ENCODE data around the gene DCLK3.

Gene DCLK3

DNA sequence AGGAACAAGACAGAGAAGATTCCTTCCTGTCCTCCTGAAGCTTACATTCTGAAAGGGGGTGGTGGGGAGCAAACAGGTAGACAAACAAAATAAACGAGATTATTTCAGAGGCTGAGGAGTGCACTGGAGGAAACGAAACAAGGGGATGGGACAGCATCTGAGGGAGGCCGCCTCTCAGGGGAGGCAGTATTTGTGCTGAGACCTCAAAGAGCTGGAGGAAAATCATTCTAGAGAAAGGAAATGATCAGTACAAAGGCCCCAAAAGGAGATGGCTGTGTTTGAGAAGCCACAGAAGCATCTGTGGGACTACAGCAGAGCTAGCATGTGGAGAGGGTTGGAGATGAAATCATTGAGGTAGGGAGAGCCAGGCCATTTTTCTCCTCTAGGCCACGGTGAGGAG lies 55.1 kb downstream of the DCLK3 start:
- no peak for DNase-seq (ENCODE audit: low read depth)

DNA sequence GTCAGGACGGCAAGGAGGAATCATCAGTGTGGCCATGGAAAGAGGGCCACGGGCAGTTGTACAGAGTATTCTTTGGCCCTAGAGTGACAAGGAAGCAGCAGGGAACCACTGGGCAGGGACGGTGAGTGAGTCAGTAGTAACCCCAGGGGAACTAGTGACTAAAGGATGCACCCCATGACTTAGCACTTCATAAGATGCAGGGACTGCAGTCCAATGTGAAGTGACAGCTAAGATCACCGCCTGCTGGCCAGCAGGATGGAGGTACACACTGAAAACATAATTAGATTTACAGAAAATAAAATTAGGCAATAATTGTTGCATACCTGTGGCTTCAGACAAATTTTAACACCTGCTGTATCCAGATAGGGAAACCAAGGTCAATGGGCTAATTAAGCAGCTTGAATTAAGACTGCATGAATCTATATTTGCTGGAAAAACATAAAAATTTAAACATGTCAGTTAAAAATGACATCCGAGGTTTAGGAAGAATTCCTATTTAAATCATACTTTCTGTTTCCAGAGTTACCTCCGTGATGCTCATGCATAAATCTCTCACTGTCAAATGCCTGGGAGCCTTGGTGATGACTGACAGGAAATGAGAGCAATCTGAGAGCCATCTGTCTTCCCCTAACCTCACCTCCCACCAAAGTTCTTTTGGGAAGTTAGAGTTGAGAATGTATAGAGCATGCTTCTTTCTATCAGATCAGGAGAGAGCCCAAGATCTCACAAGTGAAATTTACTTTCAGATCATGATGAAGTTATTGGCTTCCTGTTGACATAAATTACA lies 56.5 kb downstream of the DCLK3 start:
- no peak for DNase-seq (ENCODE audit: low read depth)

DNA sequence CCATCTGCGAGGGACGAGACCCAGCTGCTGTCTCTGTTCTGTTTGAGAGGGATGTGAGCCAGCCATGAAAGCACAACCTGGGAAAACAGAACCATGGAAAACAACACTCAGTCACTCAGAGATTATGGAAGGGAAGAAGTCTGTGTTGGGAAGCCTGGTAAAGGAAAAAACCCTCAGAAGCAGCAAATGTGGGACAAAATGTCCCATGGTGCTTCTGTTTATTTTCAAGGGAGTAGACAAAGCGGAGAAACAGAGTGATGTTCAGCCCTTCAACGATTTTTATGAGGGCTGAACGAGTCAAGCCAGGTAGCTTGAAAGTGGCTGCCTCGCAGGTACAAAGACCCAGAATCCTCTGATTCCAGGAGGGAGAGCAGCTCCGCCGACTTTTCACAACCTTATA lies 59.3 kb downstream of the DCLK3 start:
- DNase-seq (ENCODE audit: low read depth) = no peak

DNA sequence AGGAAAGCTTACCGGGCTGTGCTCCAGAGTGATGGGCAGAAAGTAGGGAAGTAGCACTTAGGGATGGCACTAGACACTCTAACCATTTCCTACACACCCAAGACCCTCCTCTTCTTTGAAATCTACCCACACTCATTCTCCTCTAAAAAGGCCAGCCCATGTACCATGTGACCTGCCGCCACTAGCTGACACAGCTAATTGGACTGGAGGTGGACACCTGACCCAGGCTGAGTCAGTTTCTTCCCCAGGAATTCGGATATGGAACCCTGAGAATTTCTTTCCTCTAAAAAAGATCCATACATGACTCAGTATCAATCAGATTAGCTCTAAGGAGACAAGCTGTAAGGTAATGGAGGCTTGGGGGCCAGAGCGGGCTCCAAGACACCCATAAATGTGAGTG lies 60.1 kb downstream of the DCLK3 start:
- no peak for DNase-seq (ENCODE audit: low read depth)

DNA sequence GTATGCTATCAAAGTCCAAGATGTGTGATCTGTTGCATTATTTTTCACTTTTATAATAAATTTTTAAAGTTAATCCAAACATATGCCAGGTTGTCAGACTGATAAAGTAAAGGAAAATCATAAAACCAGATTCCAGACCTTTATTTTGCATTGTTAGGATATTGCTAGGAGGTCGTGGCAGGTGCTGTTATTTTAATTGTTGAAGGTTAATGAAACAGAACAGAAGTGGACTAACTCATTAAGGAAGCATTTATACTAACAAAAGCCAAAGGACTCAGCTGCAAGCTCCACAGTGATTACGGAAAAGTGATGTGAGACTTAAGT lies 63.1 kb downstream of the DCLK3 start:
- no peak for DNase-seq (ENCODE audit: low read depth)

DNA sequence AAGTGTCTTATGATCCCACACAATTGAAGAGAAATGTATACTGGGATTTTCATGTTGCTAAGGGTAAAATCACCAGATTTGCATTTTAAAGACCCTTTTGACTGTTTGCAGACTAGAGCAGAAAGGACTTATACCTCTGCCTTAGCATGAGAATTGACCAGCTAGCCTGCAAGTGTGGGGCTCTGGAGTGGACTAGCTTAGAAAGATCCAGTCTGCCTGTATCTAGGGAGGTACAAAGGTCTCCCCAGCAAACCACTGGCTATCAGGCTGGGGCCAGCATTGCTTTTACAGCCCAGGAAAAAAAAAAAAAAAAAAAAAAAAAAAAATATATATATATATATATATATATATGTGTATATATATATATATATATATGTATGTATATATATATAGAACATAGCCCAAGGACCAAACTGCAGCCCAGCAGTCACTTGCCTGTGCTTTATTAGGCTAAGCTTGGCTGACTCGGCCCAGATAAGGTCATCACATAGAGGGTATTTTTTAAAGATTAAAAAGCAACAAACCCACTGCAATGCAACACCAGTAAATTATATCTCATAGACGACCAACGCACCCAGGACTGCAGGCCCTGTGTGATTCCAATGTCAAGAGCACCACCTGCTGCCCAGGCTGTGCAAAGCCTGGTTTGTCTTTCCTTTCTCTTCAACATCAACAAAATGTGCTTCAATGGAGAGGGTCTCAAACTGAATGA lies 63.7 kb downstream of the DCLK3 start:
- DNase-seq (ENCODE audit: low read depth) = no peak

DNA sequence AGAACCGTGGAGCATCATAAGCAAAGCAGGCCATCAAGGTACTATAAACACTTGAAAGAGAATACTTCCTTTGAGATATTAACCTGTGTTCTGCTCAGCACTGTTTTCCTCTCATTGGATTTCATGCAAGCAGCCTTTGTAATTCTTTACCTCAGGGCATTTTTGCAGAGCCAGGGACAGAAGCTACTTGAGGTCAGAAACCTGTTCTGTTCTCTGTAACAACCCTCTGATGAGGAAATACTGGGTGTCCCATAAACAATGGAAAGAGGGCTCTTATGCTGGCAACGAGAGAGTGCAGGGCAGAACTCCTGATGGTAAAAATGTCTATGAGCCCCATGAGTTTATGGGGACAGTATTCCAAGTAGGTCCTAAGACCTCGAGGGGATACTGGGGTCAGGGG lies 66.0 kb downstream of the DCLK3 start:
- DNase-seq (ENCODE audit: low read depth) = no peak

DNA sequence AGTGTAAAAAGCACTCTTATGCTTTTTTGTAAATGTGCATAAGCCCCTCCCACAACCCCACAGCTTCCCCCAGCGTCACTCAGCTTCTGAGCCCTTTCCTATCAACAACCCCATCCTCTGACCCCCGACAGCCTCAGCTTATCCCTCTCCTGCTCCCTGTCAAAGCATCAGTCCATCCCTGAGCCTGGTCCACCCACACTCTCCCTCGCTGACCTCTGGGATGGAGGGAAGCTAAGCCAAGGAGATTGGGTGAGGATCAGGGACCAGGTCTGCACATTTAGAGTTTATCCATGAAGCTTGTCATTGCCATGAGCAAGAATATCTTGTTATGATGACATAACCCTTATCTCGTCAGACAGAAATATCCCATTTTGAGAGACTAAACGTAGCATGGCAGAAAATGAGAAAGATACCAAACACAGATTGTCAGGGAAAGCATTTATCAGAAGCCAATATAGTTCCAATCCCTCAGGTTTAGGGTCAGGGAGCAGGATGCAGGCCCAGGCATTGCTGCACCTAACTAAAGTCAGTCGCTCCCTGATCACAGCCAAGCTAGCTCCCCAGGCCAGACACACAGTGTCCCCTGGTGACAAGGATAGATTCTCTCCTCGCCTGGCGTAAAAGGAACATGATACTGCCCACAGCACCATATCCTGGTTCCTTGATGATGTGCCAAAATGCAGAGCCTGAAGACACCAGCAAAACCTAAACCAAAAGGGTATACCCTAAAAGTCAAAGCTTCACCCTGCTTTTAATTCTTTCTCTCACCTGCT lies 66.9 kb downstream of the DCLK3 start:
- no peak for DNase-seq (ENCODE audit: low read depth)

DNA sequence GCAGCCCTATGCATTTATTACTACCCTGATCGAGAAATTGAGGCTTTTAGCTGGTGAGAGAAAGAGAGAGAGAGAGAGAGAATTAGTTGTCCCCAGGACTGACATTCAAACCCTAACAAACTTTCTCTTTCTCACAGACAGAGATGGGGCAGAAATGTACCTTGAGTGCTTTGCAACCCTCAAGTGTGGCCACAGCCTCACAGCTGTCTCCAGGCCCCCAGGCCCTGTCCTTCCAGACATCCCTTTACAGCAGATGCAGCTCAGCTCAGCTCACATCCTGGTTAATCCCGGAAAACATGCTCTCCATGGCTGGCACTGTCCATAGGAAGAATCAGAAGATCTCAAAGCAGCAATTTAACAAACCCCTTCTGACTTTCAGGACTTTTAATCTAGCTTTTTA lies 67.6 kb downstream of the DCLK3 start:
- DNase-seq (ENCODE audit: low read depth) = no peak

DNA sequence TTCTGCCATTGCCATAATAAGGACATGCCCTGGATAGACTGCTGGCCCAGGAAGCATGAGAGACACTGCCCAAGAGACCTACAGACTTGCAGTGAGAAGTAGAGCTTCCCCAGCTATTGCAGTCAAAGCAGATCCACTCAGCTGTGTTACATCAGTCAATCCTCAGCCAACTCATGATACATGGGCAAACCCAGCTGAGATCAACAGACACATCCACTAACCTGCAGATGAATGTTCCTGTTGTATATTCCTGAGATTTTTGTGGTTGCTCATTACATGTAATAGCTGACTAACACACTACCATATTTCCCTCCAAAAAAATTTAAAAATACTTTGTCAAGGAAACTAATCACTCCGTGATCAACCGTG lies 68.6 kb downstream of the DCLK3 start:
- DNase-seq (ENCODE audit: low read depth) = peak; percentile 76

DNA sequence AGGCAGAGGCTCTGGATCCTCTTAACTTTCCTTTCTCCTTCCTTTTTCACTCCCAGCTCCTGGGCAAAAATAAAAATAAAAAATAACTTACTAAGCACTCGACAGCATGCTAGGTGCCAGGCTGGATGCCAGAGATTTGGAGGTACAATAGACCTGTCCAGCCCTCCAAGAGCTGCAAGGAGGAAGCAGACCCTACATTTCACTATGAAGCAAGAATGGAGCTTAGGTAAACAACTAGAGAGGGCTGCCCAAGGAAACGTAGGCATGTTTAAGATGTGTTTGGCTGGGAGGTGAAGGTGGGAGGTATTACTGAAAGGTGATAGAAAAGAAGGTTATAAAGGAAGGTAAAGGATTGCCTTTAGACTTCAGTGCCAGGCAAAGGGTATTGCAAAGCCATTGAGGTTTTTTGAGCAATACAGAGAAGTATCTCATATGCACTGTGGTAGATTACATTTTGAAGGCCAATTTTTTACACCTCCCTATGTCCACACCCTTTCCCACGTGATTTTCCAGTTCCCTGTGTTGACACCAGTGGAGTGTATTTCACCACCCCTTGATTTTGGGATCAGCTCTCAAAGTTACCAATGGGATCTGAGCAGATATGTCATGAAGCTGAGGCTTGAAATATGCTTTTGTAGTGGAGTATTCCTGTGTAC lies 69.1 kb downstream of the DCLK3 start:
- DNase-seq (ENCODE audit: low read depth) = no peak

DNA sequence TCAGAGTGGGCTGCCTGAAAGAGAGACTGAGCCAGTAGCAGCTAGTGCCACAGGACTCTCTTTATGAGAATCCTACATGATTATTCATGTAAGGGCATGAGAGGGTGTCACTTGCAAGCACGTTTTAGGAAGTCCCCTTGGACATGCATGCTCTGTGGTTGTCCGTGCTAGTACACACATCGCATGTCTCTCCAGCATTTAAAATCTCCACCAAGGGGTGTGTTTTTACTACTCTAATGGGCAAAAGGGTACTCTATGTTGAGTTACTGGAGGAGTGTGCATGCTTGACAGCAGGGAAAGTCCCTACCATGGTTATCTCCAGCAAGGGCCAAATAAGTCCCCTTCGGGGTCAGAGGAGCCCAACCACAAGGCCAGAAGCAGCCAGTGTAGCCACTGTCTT lies 70.7 kb downstream of the DCLK3 start:
- no peak for DNase-seq (ENCODE audit: low read depth)

DNA sequence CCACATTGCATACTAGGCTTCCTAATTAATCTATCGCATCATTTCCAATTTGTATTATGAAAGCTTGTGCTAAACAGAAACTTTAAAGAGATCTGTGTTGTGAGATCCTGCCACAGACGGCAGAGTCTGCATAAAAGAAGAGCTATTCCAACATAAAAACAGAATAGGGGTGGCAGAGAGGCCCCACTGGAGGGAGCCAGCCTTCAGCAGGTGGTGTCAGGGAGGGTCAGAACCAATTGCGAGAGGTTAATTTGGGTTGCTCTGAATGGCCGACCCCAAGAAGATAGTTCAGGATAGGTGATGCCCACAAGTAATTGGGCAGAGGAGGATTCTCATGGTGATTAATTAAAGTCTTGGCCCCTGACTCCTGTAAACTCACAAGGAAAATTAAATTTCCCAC lies 74.8 kb downstream of the DCLK3 start:
- no peak for DNase-seq (ENCODE audit: low read depth)

DNA sequence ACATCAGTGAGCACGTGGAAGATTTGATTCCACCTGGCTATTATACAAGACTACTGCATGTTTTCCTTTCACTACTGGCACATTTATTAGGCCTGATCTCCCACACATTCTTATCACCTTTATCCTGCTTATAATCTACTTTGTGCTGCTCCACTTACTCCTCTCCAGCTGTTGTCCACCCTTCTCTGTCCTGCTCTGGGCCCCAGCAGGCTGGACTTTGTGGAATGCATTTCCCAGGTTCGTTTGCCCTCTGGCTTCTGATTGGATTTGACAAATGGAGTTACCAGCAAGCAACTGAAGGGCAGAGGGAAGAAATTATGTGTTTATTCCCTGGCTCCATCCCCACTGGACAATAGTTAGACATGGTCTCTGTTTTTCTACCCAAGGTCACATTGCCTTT lies 75.5 kb downstream of the DCLK3 start:
- DNase-seq (ENCODE audit: low read depth) = no peak

DNA sequence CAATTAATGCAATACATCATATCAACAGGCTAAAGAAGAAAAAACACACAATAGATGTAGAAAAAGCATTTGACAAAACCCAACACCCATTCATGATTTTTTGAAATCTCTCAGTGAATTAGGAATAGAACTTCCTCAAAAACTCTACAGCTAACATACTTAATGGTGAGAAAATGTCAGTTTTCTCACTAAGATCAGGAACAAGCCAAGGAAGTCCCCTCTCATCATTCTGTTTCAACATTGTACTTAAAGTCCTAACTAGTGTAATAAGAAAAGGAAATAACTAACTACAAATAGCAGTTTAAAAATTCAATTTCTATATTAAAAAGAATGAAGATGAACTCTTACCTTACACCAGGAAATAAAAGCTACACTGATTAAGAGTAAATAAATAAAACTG lies 77.8 kb downstream of the DCLK3 start:
- DNase-seq (ENCODE audit: low read depth) = no peak

DNA sequence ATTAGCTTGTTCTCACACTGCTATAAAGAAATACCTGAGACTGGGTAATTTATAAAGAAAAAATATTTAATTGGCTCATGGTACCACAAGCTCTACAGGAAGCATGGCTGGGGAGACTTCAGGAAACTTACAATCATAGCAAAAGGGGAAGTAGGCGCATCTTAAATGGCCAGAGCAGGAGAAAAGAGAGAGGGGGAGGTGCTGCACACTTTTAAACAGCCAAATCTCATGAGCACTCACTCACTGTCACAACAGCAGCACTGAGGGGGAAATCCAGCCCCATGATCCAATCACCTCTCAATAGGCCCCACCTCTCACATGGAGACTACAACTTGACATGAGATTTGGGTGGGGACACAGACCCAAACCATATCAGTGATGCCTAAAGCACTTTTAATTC lies 82.5 kb downstream of the DCLK3 start:
- DNase-seq (ENCODE audit: low read depth) = no peak

DNA sequence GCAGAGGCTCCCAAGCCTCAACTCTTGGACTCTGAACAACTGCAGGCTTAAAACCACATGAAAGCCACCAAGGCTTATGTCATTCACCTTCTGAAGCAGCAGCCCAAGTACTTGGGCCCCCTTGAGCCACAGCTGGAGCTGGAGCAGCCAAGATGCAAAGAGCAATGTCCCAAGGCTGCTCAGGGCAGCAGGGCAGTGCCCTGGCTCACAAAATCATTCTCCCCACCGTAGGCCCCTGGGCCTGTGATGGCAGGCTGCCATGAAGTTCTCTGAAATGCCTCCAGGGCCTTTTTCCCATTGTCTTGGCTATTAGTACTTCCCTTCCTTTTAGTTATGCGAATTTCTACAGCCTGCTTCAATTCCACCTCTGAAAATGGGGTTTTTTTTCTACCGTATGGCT lies 83.4 kb downstream of the DCLK3 start:
- DNase-seq (ENCODE audit: low read depth) = no peak

DNA sequence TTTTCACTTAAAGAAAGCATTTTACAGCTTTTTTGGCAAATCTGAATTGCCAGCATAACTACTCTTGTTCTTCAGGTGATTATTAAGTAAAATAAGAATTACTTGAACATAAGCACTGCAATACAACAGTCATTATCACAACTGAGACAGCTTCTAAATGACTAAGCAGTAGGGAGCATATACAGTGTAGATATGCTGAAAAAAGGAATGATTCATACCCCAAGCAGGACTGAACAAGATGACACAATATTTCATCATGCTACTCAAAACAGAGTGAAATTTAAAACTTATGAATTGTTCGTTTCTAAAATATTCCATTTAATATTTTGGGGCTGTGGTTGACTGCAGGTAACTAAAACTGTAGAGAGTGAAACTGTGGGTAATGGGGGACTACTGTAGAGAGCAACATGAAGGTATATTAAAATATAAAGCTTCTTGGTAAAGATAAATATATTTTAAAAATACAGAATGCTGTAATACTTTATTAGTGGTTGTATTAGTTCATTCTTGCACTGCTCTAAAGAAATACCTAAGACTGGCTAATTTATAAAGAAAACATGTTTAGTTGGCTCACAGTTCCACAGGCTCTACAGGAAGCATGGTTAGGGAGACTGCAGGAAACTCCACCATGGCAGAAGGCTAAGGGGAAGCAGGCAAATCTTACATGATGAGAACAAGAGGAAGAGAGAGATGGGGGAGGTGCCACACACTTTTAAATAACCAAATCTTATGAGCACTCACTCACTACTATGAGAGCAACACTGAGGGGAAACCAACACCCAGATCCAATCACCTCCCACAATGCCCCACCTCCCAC lies 84.8 kb downstream of the DCLK3 start:
- DNase-seq (ENCODE audit: low read depth) = peak; percentile 90

DNA sequence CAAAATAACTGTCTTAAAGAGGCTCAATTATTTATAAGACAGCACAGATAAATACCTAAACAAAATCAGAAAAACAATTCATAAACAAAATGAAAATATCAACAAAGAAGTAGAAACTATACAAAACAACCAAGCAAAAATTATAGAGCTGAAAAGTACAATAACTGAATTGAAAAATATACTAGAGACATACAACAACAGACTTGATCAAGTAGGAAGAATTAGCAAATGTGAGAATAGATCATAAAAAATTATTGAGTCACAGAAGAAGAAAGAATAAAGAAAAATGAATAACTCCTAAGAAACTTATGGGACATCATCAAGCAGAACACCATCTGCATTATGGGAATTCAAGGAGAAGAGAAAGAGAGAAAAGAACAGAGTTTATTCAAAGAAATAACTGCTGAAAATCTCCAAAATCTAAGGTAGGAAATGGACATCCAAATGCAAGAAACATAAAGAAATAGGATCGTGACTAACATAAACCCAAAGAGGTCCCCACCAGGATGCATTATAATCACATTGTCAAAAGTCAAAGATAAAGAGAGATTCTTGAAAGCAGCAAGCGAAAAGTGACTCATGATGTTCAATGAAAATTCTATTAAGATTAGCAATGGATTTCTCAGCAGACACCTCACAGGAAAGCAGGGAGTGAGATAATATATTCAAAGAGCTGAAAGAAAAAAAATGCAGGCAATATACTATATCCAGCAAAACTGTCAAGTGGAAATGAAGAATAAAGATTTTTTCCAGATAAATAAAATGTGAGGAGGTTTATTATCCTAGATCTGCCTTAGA lies 85.9 kb downstream of the DCLK3 start:
- peak; percentile 53 for DNase-seq (ENCODE audit: low read depth)

DNA sequence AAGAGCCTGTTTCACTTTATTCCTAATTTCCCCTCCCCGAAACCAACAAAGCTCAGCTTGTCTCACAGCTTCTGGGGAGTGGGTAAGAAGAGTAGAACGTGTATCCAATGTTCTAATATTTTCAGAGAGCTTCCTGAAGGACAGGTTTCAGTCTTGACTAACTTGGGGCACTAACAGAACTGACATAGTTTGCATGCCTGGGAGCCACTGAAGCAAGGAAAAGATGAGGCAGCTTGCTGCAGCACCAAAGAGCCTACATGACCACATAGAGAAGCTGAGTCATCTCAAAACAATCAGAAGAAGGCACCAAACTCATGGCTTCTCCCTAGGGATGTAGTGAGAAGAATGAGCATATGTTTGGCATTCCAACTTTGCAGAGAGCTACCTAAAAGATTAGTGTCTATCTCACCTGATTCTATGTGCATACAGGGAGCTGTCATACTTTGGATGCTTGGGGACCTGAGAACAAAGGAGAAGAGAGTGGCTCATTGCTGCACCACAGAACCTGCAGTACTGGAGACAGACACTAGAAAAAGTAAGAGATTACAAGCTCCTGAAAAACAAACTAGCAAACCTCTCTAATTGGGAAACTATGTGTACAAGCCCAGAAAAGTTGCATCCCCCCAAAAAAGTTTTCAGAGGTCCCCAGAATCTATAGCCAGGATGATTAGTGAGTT lies 86.9 kb downstream of the DCLK3 start:
- peak; percentile 93 for DNase-seq (ENCODE audit: low read depth)

Data from non-pigmented ciliary epithelial cell (primary cell).